Measurements from ENCODE around the gene CHST4.
"Not testable (repeated sequence)": the region's sequence is repeated elsewhere in the genome, so short reads cannot be mapped to it uniquely, and the experiment has no call there.

Gene CHST4

GRCh38 chr16:71552698-71553503 lies 26.7 kb downstream of the CHST4 start:
- H3K4me1 Mint-ChIP-seq (ENCODE audit: low read depth): no peaks in the 10 kb centered on the region
- no peaks in the 10 kb centered on the region for H3K27me3 Mint-ChIP-seq
- no peak overlapping the region for H3K4me3 Mint-ChIP-seq
- H3K36me3 Mint-ChIP-seq: peaks cover 7% of the 10 kb centered on the region
- no peaks in the 10 kb centered on the region for H3K9me3 Mint-ChIP-seq (ENCODE audit: low read depth)
- no peak overlapping the region for H3K27ac Mint-ChIP-seq

- Mint-ChIP-seq H3K27ac (no peak overlapping the region), H3K4me3 (no peak overlapping the region), H3K9me3 (ENCODE audit: low read depth) (no peaks in the 10 kb centered on the region), H3K36me3 (peaks cover 7% of the 10 kb centered on the region), H3K27me3 (no peaks in the 10 kb centered on the region), H3K4me1 (ENCODE audit: low read depth) (no peaks in the 10 kb centered on the region)
Observed at GRCh38 chr16:71555230-71555891, 29.1 kb downstream of the CHST4 start.

GRCh38 chr16:71557299-71557698 lies 31.1 kb downstream of the CHST4 start:
- Mint-ChIP-seq H3K9me3 (ENCODE audit: low read depth) (no peaks in the 10 kb centered on the region), H3K27ac (no peak overlapping the region), H3K4me3 (no peak overlapping the region), H3K36me3 (peaks cover 7% of the 10 kb centered on the region), H3K4me1 (ENCODE audit: low read depth) (no peaks in the 10 kb centered on the region), H3K27me3 (no peaks in the 10 kb centered on the region)

GRCh38 chr16:71557954-71558582 lies 31.8 kb downstream of the CHST4 start:
- peaks cover 7% of the 10 kb centered on the region for H3K36me3 Mint-ChIP-seq
- no peaks in the 10 kb centered on the region for H3K9me3 Mint-ChIP-seq (ENCODE audit: low read depth)
- H3K27me3 Mint-ChIP-seq: no peaks in the 10 kb centered on the region
- no peak overlapping the region for H3K27ac Mint-ChIP-seq
- no peaks in the 10 kb centered on the region for H3K4me1 Mint-ChIP-seq (ENCODE audit: low read depth)
- no peak overlapping the region for H3K4me3 Mint-ChIP-seq

- no peak overlapping the region for H3K4me3 Mint-ChIP-seq
- no peak overlapping the region for H3K27ac Mint-ChIP-seq
- H3K27me3 Mint-ChIP-seq: no peaks in the 10 kb centered on the region
- H3K4me1 Mint-ChIP-seq (ENCODE audit: low read depth): peaks cover 5% of the 10 kb centered on the region
- peaks cover 5% of the 10 kb centered on the region for H3K36me3 Mint-ChIP-seq
- H3K9me3 Mint-ChIP-seq (ENCODE audit: low read depth): no peaks in the 10 kb centered on the region
Observed at GRCh38 chr16:71559855-71560254, 33.6 kb downstream of the CHST4 start.

GRCh38 chr16:71561886-71562285 lies 35.7 kb downstream of the CHST4 start:
- not testable (repeated sequence) for H3K4me3 Mint-ChIP-seq; H3K9me3 Mint-ChIP-seq (ENCODE audit: low read depth); H3K27me3 Mint-ChIP-seq; H3K27ac Mint-ChIP-seq; H3K36me3 Mint-ChIP-seq
- peaks cover 14% of the 10 kb centered on the region for H3K4me1 Mint-ChIP-seq (ENCODE audit: low read depth)

GRCh38 chr16:71562552-71562951 lies 36.3 kb downstream of the CHST4 start:
- H3K27me3 Mint-ChIP-seq: no peaks in the 10 kb centered on the region
- H3K9me3 Mint-ChIP-seq (ENCODE audit: low read depth): no peaks in the 10 kb centered on the region
- H3K27ac Mint-ChIP-seq: no peak overlapping the region
- peaks cover 14% of the 10 kb centered on the region for H3K4me1 Mint-ChIP-seq (ENCODE audit: low read depth)
- no peak overlapping the region for H3K4me3 Mint-ChIP-seq
- no peaks in the 10 kb centered on the region for H3K36me3 Mint-ChIP-seq

- peak overlapping the region; percentile 91 for H3K4me3 Mint-ChIP-seq
- H3K36me3 Mint-ChIP-seq: no peaks in the 10 kb centered on the region
- no peaks in the 10 kb centered on the region for H3K27me3 Mint-ChIP-seq
- no peaks in the 10 kb centered on the region for H3K9me3 Mint-ChIP-seq (ENCODE audit: low read depth)
- H3K4me1 Mint-ChIP-seq (ENCODE audit: low read depth): peaks cover 14% of the 10 kb centered on the region
- H3K27ac Mint-ChIP-seq: peak overlapping the region; percentile 94
Observed at GRCh38 chr16:71564335-71564967, 38.2 kb downstream of the CHST4 start.

GRCh38 chr16:71565812-71566700 lies 39.8 kb downstream of the CHST4 start:
- H3K4me1 Mint-ChIP-seq (ENCODE audit: low read depth): peaks cover 14% of the 10 kb centered on the region
- peak overlapping the region; percentile 94 for H3K27ac Mint-ChIP-seq
- H3K9me3 Mint-ChIP-seq (ENCODE audit: low read depth): no peaks in the 10 kb centered on the region
- H3K27me3 Mint-ChIP-seq: peaks cover 2% of the 10 kb centered on the region
- peak overlapping the region; percentile 91 for H3K4me3 Mint-ChIP-seq
- no peaks in the 10 kb centered on the region for H3K36me3 Mint-ChIP-seq

- H3K27me3 Mint-ChIP-seq: peaks cover 2% of the 10 kb centered on the region
- H3K4me3 Mint-ChIP-seq: no peak overlapping the region
- H3K9me3 Mint-ChIP-seq (ENCODE audit: low read depth): no peaks in the 10 kb centered on the region
- no peaks in the 10 kb centered on the region for H3K36me3 Mint-ChIP-seq
- peaks cover 14% of the 10 kb centered on the region for H3K4me1 Mint-ChIP-seq (ENCODE audit: low read depth)
- no peak overlapping the region for H3K27ac Mint-ChIP-seq
Observed at GRCh38 chr16:71567931-71568330, 41.7 kb downstream of the CHST4 start.

GRCh38 chr16:71568551-71568950 lies 42.3 kb downstream of the CHST4 start:
- Mint-ChIP-seq H3K4me1 (ENCODE audit: low read depth) (peaks cover 14% of the 10 kb centered on the region), H3K27ac (no peak overlapping the region), H3K9me3 (ENCODE audit: low read depth) (no peaks in the 10 kb centered on the region), H3K4me3 (no peak overlapping the region), H3K27me3 (peaks cover 2% of the 10 kb centered on the region), H3K36me3 (no peaks in the 10 kb centered on the region)

- Mint-ChIP-seq H3K4me1 (ENCODE audit: low read depth) (peaks cover 9% of the 10 kb centered on the region), H3K36me3 (no peaks in the 10 kb centered on the region), H3K27me3 (peaks cover 2% of the 10 kb centered on the region), H3K9me3 (ENCODE audit: low read depth) (no peaks in the 10 kb centered on the region), H3K4me3 (no peak overlapping the region), H3K27ac (no peak overlapping the region)
Observed at GRCh38 chr16:71569621-71570020, 43.4 kb downstream of the CHST4 start.

- Mint-ChIP-seq H3K9me3 (ENCODE audit: low read depth) (no peaks in the 10 kb centered on the region), H3K36me3 (no peaks in the 10 kb centered on the region), H3K27me3 (peaks cover 2% of the 10 kb centered on the region), H3K27ac (no peak overlapping the region), H3K4me3 (no peak overlapping the region), H3K4me1 (ENCODE audit: low read depth) (peaks cover 9% of the 10 kb centered on the region)
Observed at GRCh38 chr16:71570144-71570543, 43.9 kb downstream of the CHST4 start.

GRCh38 chr16:71572497-71573116 lies 46.4 kb downstream of the CHST4 start:
- Mint-ChIP-seq H3K9me3 (ENCODE audit: low read depth) (no peaks in the 10 kb centered on the region), H3K27ac (no peak overlapping the region), H3K4me3 (no peak overlapping the region), H3K27me3 (peaks cover 3% of the 10 kb centered on the region), H3K4me1 (ENCODE audit: low read depth) (no peaks in the 10 kb centered on the region), H3K36me3 (no peaks in the 10 kb centered on the region)

Data from activated naive CD8-positive, alpha-beta T cell (primary cell).